Measurements from ENCODE around the gene RBSN. TPM values are rescaled to one million over a fixed set of nuclear protein-coding genes. Genes with fewer than 3 reads are reported as not detected.

RBSN gene
- total RNA-seq, 1 experiment from 2014 or later, result 21.4 TPM

DNA sequence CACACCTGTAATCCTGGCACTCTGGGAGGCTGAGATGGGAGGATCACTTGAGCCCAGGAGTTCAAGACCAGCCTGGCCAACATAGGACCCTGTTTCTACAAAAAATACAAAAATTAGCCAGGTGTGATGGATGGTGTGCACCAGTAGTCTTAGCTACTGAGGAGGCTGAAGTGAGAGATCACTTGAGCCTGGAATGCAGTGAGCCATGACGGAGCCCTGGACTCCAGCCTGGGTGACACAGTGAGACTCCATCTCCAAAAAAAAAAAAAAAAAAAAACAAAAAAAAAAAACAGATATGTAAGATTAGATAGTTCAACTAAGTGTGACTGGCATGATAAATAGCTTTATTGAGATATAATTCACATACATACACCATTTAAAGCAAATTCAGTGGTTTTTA is 9.7 kb downstream of the RBSN start:
- Histone ChIP-seq H3K9me3 (replicated peaks) (no peaks in the 10 kb centered on the region), H3K27me3 (replicated peaks) (no peaks in the 10 kb centered on the region), H3K4me1 (replicated peaks) (no peaks in the 10 kb centered on the region), H3K27ac (no peak overlapping the region), H3K4me3 (no peak overlapping the region), H3K36me3 (peaks cover 48% of the 10 kb centered on the region)
- no peak for DNase-seq (ENCODE audit: low read depth in 1 of 2, low spot score in 2 of 2)

- Histone ChIP-seq H3K4me3 (no peak overlapping the region), H3K36me3 (peaks cover 59% of the 10 kb centered on the region)
Observed at GRCh38 chr3:15086699-15087098, 12.2 kb downstream of the RBSN start.

GRCh38 chr3:15086263-15086662 is 12.7 kb downstream of the RBSN start:
- H3K36me3 ChIP-seq, result peaks cover 59% of the 10 kb centered on the region

More at GRCh38 chr3:15086699-15087098, 12.2 kb downstream of the RBSN start:
- no peaks in the 10 kb centered on the region for H3K27me3 ChIP-seq (replicated peaks)
- H3K4me1 ChIP-seq (replicated peaks), result no peaks in the 10 kb centered on the region
- H3K27ac ChIP-seq, result no peak overlapping the region
- DNase-seq (ENCODE audit: low read depth in 1 of 2, low spot score in 2 of 2), result no peak
- H3K9me3 ChIP-seq (replicated peaks), result no peaks in the 10 kb centered on the region

GRCh38 chr3:15083252-15083651 is 15.7 kb downstream of the RBSN start:
- Histone ChIP-seq H3K36me3 (peaks cover 67% of the 10 kb centered on the region), H3K9me3 (replicated peaks) (no peaks in the 10 kb centered on the region), H3K4me3 (no peak overlapping the region), H3K27ac (no peak overlapping the region), H3K27me3 (replicated peaks) (no peaks in the 10 kb centered on the region), H3K4me1 (replicated peaks) (no peaks in the 10 kb centered on the region)
- no peak for DNase-seq (ENCODE audit: low read depth in 1 of 2, low spot score in 2 of 2)

More at GRCh38 chr3:15086263-15086662, 12.7 kb downstream of the RBSN start:
- no peak overlapping the region for H3K4me3 ChIP-seq
- H3K27me3 ChIP-seq (replicated peaks), result no peaks in the 10 kb centered on the region
- no peaks in the 10 kb centered on the region for H3K4me1 ChIP-seq (replicated peaks)
- H3K27ac ChIP-seq, result no peak overlapping the region
- DNase-seq (ENCODE audit: low read depth in 1 of 2, low spot score in 2 of 2), result no peak
- H3K9me3 ChIP-seq (replicated peaks), result no peaks in the 10 kb centered on the region

DNA sequence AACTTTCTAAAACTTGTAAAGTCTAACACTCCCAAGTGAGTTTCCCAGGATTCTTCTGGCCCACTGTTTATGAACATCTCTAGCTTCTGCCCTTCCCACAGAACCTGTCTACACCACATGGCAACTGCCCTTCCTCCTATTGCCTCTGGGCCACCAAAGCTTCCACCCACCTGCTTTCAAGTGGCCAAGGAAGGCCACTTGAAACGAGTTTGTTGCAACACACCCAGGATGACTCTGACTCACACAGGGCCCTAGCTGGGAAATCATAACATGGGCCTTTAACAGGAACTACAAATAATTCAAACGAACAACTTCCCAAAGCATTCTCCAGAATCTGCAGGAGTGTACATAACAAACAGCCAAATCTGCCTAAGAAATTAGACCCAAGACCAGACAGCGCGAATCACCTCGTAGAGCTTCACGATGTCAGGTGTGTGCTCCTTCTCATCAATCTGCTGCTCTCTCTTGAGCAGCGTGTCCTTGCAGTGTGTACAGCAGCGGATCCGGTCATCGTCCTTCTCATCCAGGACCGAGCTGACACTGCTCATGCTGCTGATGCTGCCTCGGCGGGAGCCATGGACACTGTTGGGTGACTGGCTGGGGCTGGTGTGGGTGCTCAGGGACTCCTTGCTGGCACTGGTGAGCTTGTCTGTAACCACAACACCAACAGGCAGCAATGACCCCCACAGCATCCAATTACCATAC is 16.8 kb downstream of the RBSN start:
- no peaks in the 10 kb centered on the region for H3K4me1 ChIP-seq (replicated peaks)
- H3K36me3 ChIP-seq, result peaks cover 70% of the 10 kb centered on the region
- DNase-seq (ENCODE audit: low read depth in 1 of 2, low spot score in 2 of 2), result no peak
- H3K4me3 ChIP-seq, result no peak overlapping the region
- no peak overlapping the region for H3K27ac ChIP-seq
- no peaks in the 10 kb centered on the region for H3K9me3 ChIP-seq (replicated peaks)
- H3K27me3 ChIP-seq (replicated peaks), result no peaks in the 10 kb centered on the region

DNA sequence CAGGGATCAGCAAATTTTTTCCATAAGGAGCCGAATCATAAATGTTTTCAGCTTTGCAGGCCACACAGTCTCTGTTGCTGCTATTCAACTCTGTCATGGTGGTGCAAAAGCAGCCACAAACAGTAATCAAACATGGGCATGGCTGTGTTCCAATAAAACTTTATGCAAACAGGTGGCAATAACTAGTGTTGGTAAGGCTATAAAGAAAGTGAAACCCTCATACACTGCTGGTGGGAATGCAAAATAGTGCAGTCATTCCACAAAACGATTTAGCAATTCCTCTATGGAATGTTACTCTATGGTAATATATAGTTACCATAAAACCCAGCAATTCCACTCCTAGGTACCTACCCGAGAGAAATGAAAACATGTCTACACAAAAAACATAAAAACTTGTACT is 19.9 kb downstream of the RBSN start:
- Histone ChIP-seq H3K27ac (no peak overlapping the region), H3K4me3 (no peak overlapping the region), H3K27me3 (replicated peaks) (no peaks in the 10 kb centered on the region), H3K36me3 (peaks cover 78% of the 10 kb centered on the region), H3K4me1 (replicated peaks) (no peaks in the 10 kb centered on the region), H3K9me3 (replicated peaks) (no peaks in the 10 kb centered on the region)
- DNase-seq (ENCODE audit: low read depth in 1 of 2, low spot score in 2 of 2), result no peak

DNA sequence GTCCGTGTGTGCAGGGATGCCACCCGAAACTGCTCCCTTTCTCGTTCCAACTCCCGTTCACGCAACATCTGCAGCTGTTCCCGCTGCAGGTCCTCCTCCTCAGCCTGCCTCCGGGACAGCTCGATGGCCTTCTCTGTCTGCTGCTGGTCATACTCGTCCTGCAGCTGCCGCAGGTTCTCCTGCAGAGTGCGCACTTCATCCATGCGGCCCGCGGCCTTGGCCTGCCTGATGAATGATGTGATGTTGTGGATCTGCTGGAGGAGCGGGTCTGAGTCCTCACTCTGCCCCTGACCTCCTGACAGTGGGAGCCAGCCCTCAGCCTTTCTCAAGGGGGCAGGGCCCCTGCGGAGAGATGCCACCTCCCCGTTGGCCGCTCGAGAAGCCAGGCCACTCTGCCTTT is 24.4 kb downstream of the RBSN start:
- Histone ChIP-seq H3K9me3 (replicated peaks) (no peaks in the 10 kb centered on the region), H3K27me3 (replicated peaks) (no peaks in the 10 kb centered on the region), H3K27ac (no peak overlapping the region), H3K4me3 (no peak overlapping the region), H3K36me3 (peaks cover 81% of the 10 kb centered on the region), H3K4me1 (replicated peaks) (no peaks in the 10 kb centered on the region)
- DNase-seq (ENCODE audit: low read depth in 1 of 2, low spot score in 2 of 2), result no peak

DNA sequence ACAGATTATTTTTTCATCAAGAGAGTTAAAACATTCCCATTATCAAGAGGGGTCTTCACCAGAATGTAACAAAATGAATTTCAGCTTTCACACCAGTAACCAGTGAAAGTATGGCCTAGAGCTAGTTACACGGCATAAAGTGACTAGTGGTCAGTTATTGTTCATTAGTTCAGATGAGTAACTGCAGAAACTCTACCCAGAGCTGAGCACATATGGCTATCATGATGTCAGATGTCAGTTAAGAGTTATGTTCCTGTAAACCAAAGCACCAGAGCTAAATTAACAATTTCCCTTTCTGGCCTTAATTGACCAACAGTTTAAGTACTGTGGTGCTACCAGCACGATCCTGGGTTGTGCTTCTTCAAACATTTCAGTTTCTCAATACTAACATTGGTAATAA is 27.2 kb downstream of the RBSN start:
- H3K4me1 ChIP-seq (replicated peaks), result no peaks in the 10 kb centered on the region
- H3K36me3 ChIP-seq, result peaks cover 57% of the 10 kb centered on the region
- H3K9me3 ChIP-seq (replicated peaks), result no peaks in the 10 kb centered on the region
- H3K27ac ChIP-seq, result no peak overlapping the region
- DNase-seq (ENCODE audit: low read depth in 1 of 2, low spot score in 2 of 2), result no peak
- no peak overlapping the region for H3K4me3 ChIP-seq
- no peaks in the 10 kb centered on the region for H3K27me3 ChIP-seq (replicated peaks)

- DNase-seq (ENCODE audit: low read depth in 1 of 2, low spot score in 2 of 2), result no peak
- Histone ChIP-seq H3K27ac (no peak overlapping the region), H3K36me3 (peaks cover 39% of the 10 kb centered on the region), H3K4me3 (no peak overlapping the region), H3K9me3 (replicated peaks) (no peaks in the 10 kb centered on the region), H3K4me1 (replicated peaks) (no peaks in the 10 kb centered on the region), H3K27me3 (replicated peaks) (no peaks in the 10 kb centered on the region)
Observed at GRCh38 chr3:15069441-15069840, 29.5 kb downstream of the RBSN start.

DNA sequence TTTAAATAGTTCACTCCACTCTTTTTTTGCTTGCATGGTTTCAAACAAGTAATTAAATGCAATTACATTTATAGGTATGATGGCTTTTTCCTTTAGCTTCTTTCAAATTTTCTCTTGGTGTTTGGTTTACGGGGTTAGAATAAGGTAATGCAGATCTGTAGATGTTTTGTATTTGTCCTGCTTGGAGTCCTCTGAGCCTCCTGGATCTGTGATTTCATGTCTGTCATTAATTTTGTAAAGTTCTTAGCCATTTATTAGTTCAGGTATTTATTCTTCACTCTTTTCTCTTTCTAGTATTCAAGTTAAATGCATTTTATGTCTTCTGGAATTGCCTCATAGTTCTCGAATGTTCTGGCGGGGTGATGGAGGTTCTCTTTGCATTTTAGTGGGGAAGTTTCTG is 32.5 kb downstream of the RBSN start:
- H3K27me3 ChIP-seq (replicated peaks), result no peaks in the 10 kb centered on the region
- peaks cover 12% of the 10 kb centered on the region for H3K4me1 ChIP-seq (replicated peaks)
- no peak overlapping the region for H3K27ac ChIP-seq
- no peak overlapping the region for H3K4me3 ChIP-seq
- peaks cover 13% of the 10 kb centered on the region for H3K36me3 ChIP-seq
- H3K9me3 ChIP-seq (replicated peaks), result no peaks in the 10 kb centered on the region
- DNase-seq (ENCODE audit: low read depth in 1 of 2, low spot score in 2 of 2), result no peak

GRCh38 chr3:15065550-15066007 is 33.4 kb downstream of the RBSN start:
- H3K4me3 ChIP-seq, result peak overlapping the region; percentile 71
- no peaks in the 10 kb centered on the region for H3K9me3 ChIP-seq (replicated peaks)
- DNase-seq (ENCODE audit: low read depth in 1 of 2, low spot score in 2 of 2), result no peak
- no peak overlapping the region for H3K27ac ChIP-seq
- H3K27me3 ChIP-seq (replicated peaks), result no peaks in the 10 kb centered on the region
- peaks cover 6% of the 10 kb centered on the region for H3K36me3 ChIP-seq
- H3K4me1 ChIP-seq (replicated peaks), result peaks cover 12% of the 10 kb centered on the region

- Histone ChIP-seq H3K4me1 (replicated peaks) (peaks cover 12% of the 10 kb centered on the region), H3K4me3 (peak within 1 kb of the TSS; percentile 71), H3K36me3 (peaks cover 6% of the 10 kb centered on the region), H3K9me3 (replicated peaks) (no peaks in the 10 kb centered on the region), H3K27me3 (replicated peaks) (no peaks in the 10 kb centered on the region), H3K27ac (peak within 1 kb of the TSS; percentile 28; the same call in 1 of the 2 replicates)
- peak; percentile 75 to 87 for DNase-seq (ENCODE audit: low read depth in 1 of 2, low spot score in 2 of 2)
Observed at GRCh38 chr3:15064835-15065549, 34.0 kb downstream of the RBSN start, which contains the start of gene MRPS25. TSS of gene MRPS25 (minus strand) at chr3:15065315. CDS start at chr3:15065194, 121 bp downstream.

DNA sequence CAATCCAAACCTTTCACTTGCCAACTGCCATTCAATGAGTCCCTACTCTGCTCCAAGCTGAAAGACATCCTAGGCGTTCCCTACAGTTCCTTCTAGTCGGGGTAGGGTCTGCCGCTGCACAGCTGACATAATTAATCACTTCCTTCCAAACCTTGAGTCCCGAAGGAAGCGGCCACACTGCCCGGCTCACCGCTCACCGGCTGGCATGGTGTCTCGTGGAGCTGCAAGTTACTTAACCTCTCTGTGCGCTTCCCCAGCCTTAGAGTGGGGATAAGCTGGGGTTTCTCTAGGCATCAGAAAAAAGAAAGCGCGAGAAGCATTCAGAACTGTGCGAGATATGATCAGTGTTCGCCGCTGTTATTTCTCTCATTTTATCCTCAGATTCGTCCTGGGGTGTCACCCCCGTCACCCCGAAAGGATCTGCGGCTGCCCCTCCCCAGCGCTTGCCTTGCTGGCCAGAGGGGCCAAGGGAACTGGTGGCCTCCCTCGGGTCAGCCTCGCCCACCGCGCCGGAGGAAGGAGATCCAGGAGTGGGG is 34.6 kb downstream of the RBSN start:
- DNase-seq (ENCODE audit: low read depth in 1 of 2, low spot score in 2 of 2), result peak in 1 of 2 experiments; percentile 11
- H3K36me3 ChIP-seq, result peaks cover 6% of the 10 kb centered on the region
- no peaks in the 10 kb centered on the region for H3K27me3 ChIP-seq (replicated peaks)
- H3K4me3 ChIP-seq, result peak overlapping the region; percentile 71
- no peaks in the 10 kb centered on the region for H3K9me3 ChIP-seq (replicated peaks)
- 0 out of 2 replicates have a peak overlapping the region, but pooled peaks have one; percentile 28 for H3K27ac ChIP-seq
- peaks cover 12% of the 10 kb centered on the region for H3K4me1 ChIP-seq (replicated peaks)

Data from SJSA1 (cell line).